Measurements from ENCODE around the gene SIRPG. TPM values are rescaled to one million over a fixed set of nuclear protein-coding genes. Genes with fewer than 3 reads are reported as not detected.

SIRPG gene
- polyA plus RNA-seq, 2 of the 4 experiments (the other 2 are of a cell fraction), result not detected

- FAIRE-seq (no peak), ATAC-seq (no peak), DNase-seq (ENCODE audit: low read depth in 1 of 2, low spot score in 1 of 2) (no peak)
- Histone ChIP-seq H3K9me3 (no peaks in the 10 kb centered on the region), H3K4me2 (no peak overlapping the region), H3K27ac (no peak overlapping the region), H3K4me1 (peaks cover 4% of the 10 kb centered on the region; the same call in 1 of the 3 replicates), H3K4me3 (no peak overlapping the region)
- CTCF ChIA-PET, result no interaction called here
- TF ChIP-seq KDM5A (IDR thresholded peaks at IDR 0.05), result no peak
- TF ChIP-seq CBX8 (IDR thresholded peaks at IDR 0.05), result no peak
- TF ChIP-seq NR3C1 (IDR thresholded peaks at IDR 0.05), result no peak
- TF ChIP-seq ZC3H11A (IDR thresholded peaks at IDR 0.05), result no peak
- WGBS (ENCODE audit: missing lambda C conversion rate), result 49% methylated on average over 5 of the region's 5 CpGs
- POLR2A ChIA-PET, result no interaction called here
Observed at GRCh38 chr20:1630186-1630585, 27.4 kb downstream of the SIRPG start.

- WGBS (ENCODE audit: missing lambda C conversion rate), result 32% methylated on average over 5 of the region's 5 CpGs
- Histone ChIP-seq H3K27ac (no peak overlapping the region), H3K4me1 (peaks cover 4% of the 10 kb centered on the region; the same call in 1 of the 3 replicates), H3K4me2 (no peak overlapping the region), H3K4me3 (no peak overlapping the region), H3K9me3 (no peaks in the 10 kb centered on the region)
- ATAC-seq, result no peak
- DNase-seq (ENCODE audit: low read depth in 1 of 2, low spot score in 1 of 2), result no peak
- ChIA-PET CTCF (no interaction called here), POLR2A (no interaction called here)
- no peak for FAIRE-seq
- no peak for TF ChIP-seq POLR2A (IDR thresholded peaks at IDR 0.05; ENCODE audit: low read length)
- TF ChIP-seq ZNF302 (CRISPR knock-in tag; IDR thresholded peaks at IDR 0.05), result no peak
- TF ChIP-seq HES2 (IDR thresholded peaks at IDR 0.05), result no peak
- TF ChIP-seq ZC3H11A (IDR thresholded peaks at IDR 0.05), result no peak
- no peak for TF ChIP-seq FOSL2 (IDR thresholded peaks at IDR 0.05)
- no peak for TF ChIP-seq FOSL2 (CRISPR knock-in tag; IDR thresholded peaks at IDR 0.05)
- no peak for TF ChIP-seq KDM1A (IDR thresholded peaks at IDR 0.05; ENCODE audit: low read depth)
- TF ChIP-seq ZFP36 (IDR thresholded peaks at IDR 0.05; ENCODE audit: borderline replicate concordance, partially characterized antibody), result no peak
- no peak for TF ChIP-seq NPAS2 (CRISPR knock-in tag; IDR thresholded peaks at IDR 0.05; ENCODE audit: borderline replicate concordance)
- TF ChIP-seq CBX8 (IDR thresholded peaks at IDR 0.05), result no peak
Observed at GRCh38 chr20:1629321-1629720, 28.3 kb downstream of the SIRPG start.

GRCh38 chr20:1628621-1629020, 29.0 kb downstream of the SIRPG start:
- no peak overlapping the region for H3K4me2 ChIP-seq
- H3K4me1 ChIP-seq, result peaks cover 3% of the 10 kb centered on the region; the same call in 1 of the 3 replicates
- no peak for TF ChIP-seq ESRRA (IDR thresholded peaks at IDR 0.05; ENCODE audit: borderline replicate concordance, low read length)
- POLR2A ChIA-PET, result no interaction called here
- FAIRE-seq (no peak), DNase-seq (ENCODE audit: low read depth in 1 of 2, low spot score in 1 of 2) (no peak), ATAC-seq (no peak)
- H3K27ac ChIP-seq, result no peak overlapping the region
- CTCF ChIA-PET, result interaction anchor here (0.8 kb wide), 1 partner anchor 148 kb away, joined by 3 read pairs; no protein-coding TSS in a partner anchor
- no peaks in the 10 kb centered on the region for H3K9me3 ChIP-seq
- no peak overlapping the region for H3K4me3 ChIP-seq
- WGBS (ENCODE audit: missing lambda C conversion rate), result 38% methylated on average over 5 of the region's 5 CpGs

GRCh38 chr20:1627200-1627550, 30.4 kb downstream of the SIRPG start:
- TF ChIP-seq HOXB13 (CRISPR knock-in tag; IDR thresholded peaks at IDR 0.05; ENCODE audit: low read depth) (no peak), HMGXB4 (CRISPR knock-in tag; IDR thresholded peaks at IDR 0.05; ENCODE audit: borderline replicate concordance) (no peak), RNF2 (IDR thresholded peaks at IDR 0.05; ENCODE audit: borderline replicate concordance, low read depth) (no peak), ESRRA (IDR thresholded peaks at IDR 0.05; ENCODE audit: borderline replicate concordance, low read length) (no peak), ZSCAN20 (CRISPR knock-in tag; IDR thresholded peaks at IDR 0.05) (no peak), PBX3 (IDR thresholded peaks at IDR 0.05) (no peak), RFX5 (IDR thresholded peaks at IDR 0.05) (no peak), ZFP36 (IDR thresholded peaks at IDR 0.05; ENCODE audit: borderline replicate concordance, partially characterized antibody) (no peak), FOSL2 (IDR thresholded peaks at IDR 0.05) (no peak), FOSL2 (CRISPR knock-in tag; IDR thresholded peaks at IDR 0.05) (no peak), HOXB5 (CRISPR knock-in tag; IDR thresholded peaks at IDR 0.05) (no peak), MYC (IDR thresholded peaks at IDR 0.05; ENCODE audit: borderline replicate concordance, low read length) (no peak)
- FAIRE-seq (no peak), ATAC-seq (no peak), DNase-seq (ENCODE audit: low read depth in 1 of 2, low spot score in 1 of 2) (no peak)
- Histone ChIP-seq H3K4me1 (no peaks in the 10 kb centered on the region), H3K4me2 (no peak overlapping the region), H3K9me3 (no peaks in the 10 kb centered on the region), H3K27ac (no peak overlapping the region), H3K4me3 (no peak overlapping the region)
- WGBS (ENCODE audit: missing lambda C conversion rate), result 39% methylated on average over 2 of the region's 2 CpGs
- ChIA-PET CTCF (interaction anchor here (1.3 kb wide), 1 partner anchor 150 kb away, joined by 3 read pairs; no protein-coding TSS in a partner anchor), POLR2A (no interaction called here)
